Camera-type eye (tissue), 1 donor: ENCODE measurements around the gene FLCN. TPM values are rescaled to one million over a fixed set of nuclear protein-coding genes. Genes with fewer than 3 reads are reported as not detected.

ENCODE experiments used
- total RNA-seq: library from RNA; depleted of rRNA; stranded (reverse); fragments of >200 nt; gene quantifications from one replicate; pipeline ENCODE4 v1.2.3, GENCODE V29; 2014

Gene FLCN
- total RNA-seq = 97.0 TPM

DNA sequence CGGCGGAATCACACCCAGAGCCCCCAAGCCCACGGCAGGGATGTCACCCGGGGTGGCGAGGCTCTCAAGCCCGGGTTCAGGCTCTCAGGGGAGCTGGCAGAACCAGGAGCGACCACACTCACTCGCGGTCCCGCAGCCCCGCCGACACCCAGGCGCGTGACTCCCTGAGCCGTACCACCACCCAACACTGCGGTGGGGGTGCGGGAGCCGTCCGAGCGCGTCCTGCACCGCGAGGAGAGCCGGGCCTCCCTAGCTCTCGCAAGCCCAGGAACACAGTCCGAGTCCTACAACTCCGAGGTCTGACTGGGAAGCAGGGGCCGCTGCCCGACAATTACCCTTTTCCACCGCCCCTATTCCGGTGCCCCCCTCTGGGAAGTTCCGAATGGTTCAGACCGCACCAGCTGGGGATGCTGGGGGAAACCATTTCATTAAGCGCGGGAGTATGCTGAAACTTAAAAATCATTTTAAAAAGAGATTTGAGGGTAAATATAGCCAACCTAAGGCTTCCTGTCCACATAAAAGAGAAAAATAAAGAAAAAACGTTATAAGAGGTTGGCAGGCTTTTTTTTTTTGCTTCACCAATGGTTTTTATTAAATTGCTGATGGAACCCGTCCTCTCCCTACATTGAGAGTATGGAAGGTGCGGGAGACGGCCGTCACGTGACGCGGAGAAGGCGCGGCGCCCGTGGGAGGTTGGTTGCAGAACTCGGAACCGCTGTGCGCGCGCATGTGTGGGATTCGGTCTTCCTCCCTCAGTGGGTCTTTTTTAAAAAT lies at the start of gene FLCN:
Gene FLCN, minus strand, starts transcription at position 143 of the 774 bp plus-strand sequence. CDS start 9,031 bp downstream, outside the sequence.

DNA sequence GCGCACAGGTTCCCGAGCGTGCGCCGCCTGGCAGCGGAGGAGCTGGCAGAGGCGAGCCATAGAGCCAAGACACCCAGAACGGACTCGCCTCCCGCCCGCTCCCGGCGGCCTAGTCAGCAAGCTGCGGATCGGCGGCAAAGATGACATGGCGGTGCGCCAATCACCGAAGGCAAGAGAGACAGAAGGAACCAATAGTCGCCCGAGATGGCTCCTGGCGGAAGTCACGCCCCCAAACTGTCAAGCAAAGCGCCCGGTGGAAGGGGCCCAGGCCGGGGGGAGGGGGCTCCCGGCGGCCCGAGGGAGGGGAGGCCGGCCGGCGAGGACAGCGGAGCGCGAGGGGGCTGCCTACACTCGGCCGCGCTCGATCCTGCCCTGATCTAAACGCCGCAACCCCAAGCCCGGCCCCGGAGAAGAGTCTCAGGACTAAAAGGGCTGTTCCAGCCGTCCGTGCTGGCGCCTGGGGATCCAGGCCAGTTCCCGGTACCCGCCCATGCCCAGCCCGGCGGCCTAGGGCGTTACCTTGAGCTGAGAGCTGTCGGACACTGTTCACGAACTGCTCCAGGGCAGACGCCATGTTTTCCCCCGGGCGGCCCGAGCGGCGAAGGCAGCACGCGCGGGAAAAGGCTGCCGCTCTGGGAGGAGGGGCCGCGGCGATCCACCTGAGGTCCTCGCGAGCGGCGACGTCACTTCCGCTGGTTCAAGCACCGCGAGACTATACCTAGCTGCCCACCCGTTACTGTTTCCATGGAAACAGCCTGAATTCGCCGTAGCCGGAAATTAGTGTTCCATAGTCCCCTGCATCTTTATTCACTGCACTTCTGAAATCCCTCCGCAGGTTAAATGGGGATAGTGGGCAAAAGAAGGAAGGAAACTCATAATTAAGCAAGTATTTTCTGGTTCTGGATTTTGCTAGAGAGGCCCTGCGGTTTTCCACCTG lies 43.9 kb upstream of the FLCN start, which contains the start of gene COPS3:
Gene COPS3, minus strand, starts transcription at position 634 of the 937 bp plus-strand sequence. Its CDS starts 60 bp downstream, at position 574.

GRCh38 chr17:17206124-17206912 lies 30.6 kb downstream of the FLCN start, which contains the start of gene PLD6:
Gene PLD6, minus strand, starts transcription at chr17:17206333. Its CDS starts 47 bp downstream, at chr17:17206286.

Other genes with a start within 250 kb of the FLCN start
- gene MPRIP, start 194.7 kb downstream of the FLCN start, total RNA-seq = 174 TPM
- 10.2 TPM for gene PLD6, start 30.8 kb downstream of the FLCN start, total RNA-seq
- gene COPS3, start 44.1 kb upstream of the FLCN start, total RNA-seq = 77.8 TPM
- gene NT5M, start 66.2 kb upstream of the FLCN start, total RNA-seq = 3.6 TPM
- gene MED9, start 239.8 kb upstream of the FLCN start, total RNA-seq = 26.4 TPM